HEK293T (cell line): ENCODE results near the gene RGS10.

Experiments
- CTCF ChIA-PET: fragments of 350-600 bp; formaldehyde crosslinking; extraction: SDS; loops from one replicate; lab custom pipeline; 2021; ENCODE audit warnings: antibody characterized with exemption, inconsistent platforms; lab: Yijun Ruan, JAX
- POLR2A ChIA-PET: fragments of 350-600 bp; formaldehyde crosslinking; extraction: SDS; loops from one replicate; lab custom pipeline; 2020; ENCODE audit warnings: antibody characterized with exemption, inconsistent platforms; lab: Yijun Ruan, JAX
- DNase-seq: peaks from one replicate; pipeline ENCODE4 v3.0.0; 2012; ENCODE audit warnings: mixed read lengths; ENCODE audit errors: extremely low spot score
- ARNT ChIP-seq: fragments of 450-650 bp; IDR thresholded peaks from 2 replicates; pipeline ENCODE4 v1.6.1; 2017; ENCODE audit warnings: mild to moderate bottlenecking
- BHLHE40 ChIP-seq: fragments of 450-650 bp; IDR thresholded peaks from 2 replicates; pipeline ENCODE4 v1.6.1; 2016; ENCODE audit warnings: mild to moderate bottlenecking, moderate library complexity, borderline replicate concordance
- CTBP1 ChIP-seq: fragments of 450-650 bp; IDR thresholded peaks from 2 replicates; pipeline ENCODE4 v1.6.1; 2016; ENCODE audit warnings: borderline replicate concordance
- ELF4 ChIP-seq: fragments of 450-650 bp; IDR thresholded peaks from 2 replicates; pipeline ENCODE4 v1.6.1; 2017; ENCODE audit warnings: antibody characterized with exemption
- FOXA1 ChIP-seq: fragments of 450-650 bp; IDR thresholded peaks from 2 replicates; pipeline ENCODE4 v1.6.1; 2016; ENCODE audit warnings: mild to moderate bottlenecking
- FOXK2 ChIP-seq: fragments of 450-650 bp; IDR thresholded peaks from 2 replicates; pipeline ENCODE4 v1.6.1; 2016; ENCODE audit warnings: mild to moderate bottlenecking
- FOXM1 ChIP-seq: fragments of 450-650 bp; IDR thresholded peaks from 2 replicates; pipeline ENCODE4 v1.6.1; 2017; ENCODE audit warnings: mild to moderate bottlenecking, borderline replicate concordance
- HDGF ChIP-seq: fragments of 450-650 bp; IDR thresholded peaks from 2 replicates; pipeline ENCODE4 v1.6.1; 2017; ENCODE audit warnings: antibody characterized with exemption, borderline replicate concordance
- L3MBTL2 ChIP-seq: fragments of 450-650 bp; conservative IDR thresholded peaks from 2 replicates; pipeline ENCODE4 v1.6.1; 2016; ENCODE audit warnings: mild to moderate bottlenecking
- LEF1 ChIP-seq: fragments of 450-650 bp; IDR thresholded peaks from 2 replicates; pipeline ENCODE4 v1.6.1; 2017; ENCODE audit warnings: mild to moderate bottlenecking, borderline replicate concordance
- NFRKB ChIP-seq: fragments of 450-650 bp; IDR thresholded peaks from 2 replicates; pipeline ENCODE4 v1.6.1; 2016; ENCODE audit warnings: mild to moderate bottlenecking, moderate library complexity
- SP1 ChIP-seq: fragments of 450-650 bp; IDR thresholded peaks from 2 replicates; pipeline ENCODE4 v1.6.1; 2017
- SUZ12 ChIP-seq: fragments of 450-650 bp; IDR thresholded peaks from 2 replicates; pipeline ENCODE4 v1.6.1; 2016; ENCODE audit warnings: mild to moderate bottlenecking
- TARDBP ChIP-seq: fragments of 450-650 bp; IDR thresholded peaks from 2 replicates; pipeline ENCODE4 v1.6.1; 2016
- ZNF384 ChIP-seq: fragments of 450-650 bp; IDR thresholded peaks from 2 replicates; pipeline ENCODE4 v1.6.1; 2016
- TF ChIP-seq, protein P1 (sequence below): fragments of 450-650 bp; IDR thresholded peaks from 2 replicates; pipeline ENCODE4 v1.6.1; 2016

RGS10 gene

DNA sequence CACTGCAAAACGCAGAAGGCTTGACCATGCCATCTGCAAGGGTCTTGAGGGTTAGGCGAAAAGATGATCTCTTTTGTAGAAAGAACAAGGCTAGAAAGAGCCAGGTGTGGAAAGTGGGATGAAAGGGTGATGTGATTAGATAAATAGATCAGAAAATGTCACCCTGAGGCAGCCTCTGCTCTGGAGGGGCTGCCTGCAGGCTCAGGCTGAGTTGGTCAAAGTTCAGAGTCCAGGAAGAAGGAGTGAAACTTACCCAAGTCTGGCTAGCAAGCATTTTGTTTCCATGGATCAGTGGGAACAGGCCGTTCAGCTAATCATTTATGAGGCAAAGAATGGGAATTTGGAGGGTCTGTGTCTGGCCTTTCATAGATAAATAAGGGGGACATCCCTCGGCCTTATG is 79.7 kb downstream of the RGS10 start:
- CTCF ChIA-PET, result no interaction called here
- TF ChIP-seq BHLHE40, result no peak
- no peak for TF ChIP-seq ZNF384
- TF ChIP-seq ARNT, result no peak
- TF ChIP-seq L3MBTL2, result no peak
- no peak for TF ChIP-seq CTBP1
- TF ChIP-seq, protein P1, sequence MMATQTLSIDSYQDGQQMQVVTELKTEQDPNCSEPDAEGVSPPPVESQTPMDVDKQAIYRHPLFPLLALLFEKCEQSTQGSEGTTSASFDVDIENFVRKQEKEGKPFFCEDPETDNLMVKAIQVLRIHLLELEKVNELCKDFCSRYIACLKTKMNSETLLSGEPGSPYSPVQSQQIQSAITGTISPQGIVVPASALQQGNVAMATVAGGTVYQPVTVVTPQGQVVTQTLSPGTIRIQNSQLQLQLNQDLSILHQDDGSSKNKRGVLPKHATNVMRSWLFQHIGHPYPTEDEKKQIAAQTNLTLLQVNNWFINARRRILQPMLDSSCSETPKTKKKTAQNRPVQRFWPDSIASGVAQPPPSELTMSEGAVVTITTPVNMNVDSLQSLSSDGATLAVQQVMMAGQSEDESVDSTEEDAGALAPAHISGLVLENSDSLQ, result no peak
- TF ChIP-seq TARDBP, result no peak
- no peak for TF ChIP-seq FOXM1
- TF ChIP-seq SP1, result no peak
- TF ChIP-seq ELF4, result no peak
- TF ChIP-seq NFRKB, result no peak

GRCh38 chr10:119461923-119462322 is 80.6 kb downstream of the RGS10 start:
- CTCF ChIA-PET, result interaction anchor here (0.7 kb wide), 1 partner anchor 262 kb away, joined by 3 read pairs; no protein-coding TSS in a partner anchor
- DNase-seq, result no peak
- POLR2A ChIA-PET, result no interaction called here
- no peak for TF ChIP-seq SP1
- no peak for TF ChIP-seq CTBP1
- no peak for TF ChIP-seq FOXK2
- no peak for TF ChIP-seq FOXA1
- no peak for TF ChIP-seq ARNT
- no peak for TF ChIP-seq ZNF384
- TF ChIP-seq BHLHE40, result no peak

More for the DNA sequence above, 79.7 kb downstream of the RGS10 start:
- no peak for DNase-seq
- POLR2A ChIA-PET, result no interaction called here

DNA sequence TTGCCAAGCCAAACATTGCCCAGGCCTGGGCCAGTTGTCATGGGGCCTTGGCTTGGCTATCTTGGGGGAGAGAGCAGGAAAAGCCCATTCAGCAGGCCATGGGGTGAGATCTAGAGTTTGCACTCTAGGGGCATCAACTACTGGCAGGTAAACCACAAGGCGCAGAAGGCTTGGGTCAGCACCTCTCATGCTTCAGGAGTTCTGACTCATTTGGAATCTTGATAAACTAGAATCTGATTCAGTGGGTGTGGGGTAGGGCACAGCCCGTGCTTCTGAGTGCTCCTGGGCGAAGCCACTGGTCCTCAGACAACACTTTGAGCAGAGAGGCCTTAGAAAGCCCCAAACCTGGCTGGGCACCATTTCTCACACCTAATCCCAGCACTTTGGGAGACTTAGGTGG is 81.1 kb downstream of the RGS10 start:
- ChIA-PET CTCF (interaction anchor here (0.7 kb wide), 1 partner anchor 261 kb away, joined by 3 read pairs; no protein-coding TSS in a partner anchor), POLR2A (no interaction called here)
- DNase-seq, result no peak
- no peak for TF ChIP-seq NFRKB
- TF ChIP-seq L3MBTL2, result no peak

DNA sequence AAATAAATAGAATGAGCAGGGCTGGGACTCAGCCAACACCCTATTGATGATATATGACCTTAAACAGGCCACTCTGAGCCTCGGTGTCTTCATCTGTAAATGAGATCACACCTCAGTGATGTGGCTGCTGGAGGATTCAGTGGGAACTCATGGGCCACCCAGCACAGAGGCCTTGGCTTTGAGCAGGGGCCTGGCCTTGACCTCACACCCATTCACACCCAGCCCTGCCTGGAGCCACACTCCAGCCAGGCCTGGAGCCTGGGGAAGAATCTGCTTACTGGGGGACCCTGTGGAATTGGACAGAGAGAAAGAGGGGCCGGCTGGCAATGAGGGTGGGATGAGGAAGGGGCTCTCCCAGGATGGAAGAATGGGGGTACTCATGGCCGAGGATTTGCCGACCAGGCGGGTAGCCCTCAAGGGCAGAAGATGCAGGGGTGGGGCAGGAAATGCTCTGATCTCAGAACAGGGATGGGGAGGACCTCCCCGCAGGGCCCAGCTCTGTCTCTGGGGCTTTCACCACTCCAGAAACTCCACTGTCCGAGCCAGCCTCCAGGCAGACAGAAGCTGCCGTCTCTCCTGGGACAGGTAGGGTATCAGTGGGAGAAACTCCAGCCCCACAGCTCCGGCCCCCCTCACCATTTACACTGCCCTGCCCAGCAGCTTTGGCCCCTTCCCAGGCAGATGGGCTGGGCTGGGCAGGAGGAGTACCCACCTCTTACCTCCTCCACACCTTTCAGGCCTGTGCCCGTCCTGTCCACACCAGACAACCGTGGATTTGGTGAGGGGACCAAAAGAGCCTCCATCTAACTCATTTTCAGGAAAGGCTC is 81.9 kb downstream of the RGS10 start:
- POLR2A ChIA-PET, result no interaction called here
- no peak for DNase-seq
- CTCF ChIA-PET, result no interaction called here
- TF ChIP-seq ELF4 (no peak), FOXK2 (no peak), NFRKB (no peak), FOXA1 (no peak), ARNT (no peak), TARDBP (no peak), HDGF (no peak), FOXM1 (no peak), BHLHE40 (no peak), SP1 (no peak), CTBP1 (no peak), L3MBTL2 (no peak), LEF1 (no peak), SUZ12 (no peak), ZNF384 (no peak)
- TF ChIP-seq, protein P1, result no peak

GRCh38 chr10:119459681-119460340 is 82.7 kb downstream of the RGS10 start:
- no peak for TF ChIP-seq SP1
- TF ChIP-seq NFRKB, result no peak
- TF ChIP-seq, protein P1, result no peak
- TF ChIP-seq ELF4, result no peak
- TF ChIP-seq BHLHE40, result no peak
- no peak for TF ChIP-seq FOXM1
- no peak for TF ChIP-seq CTBP1
- TF ChIP-seq TARDBP, result no peak
- no peak for TF ChIP-seq HDGF
- no peak for TF ChIP-seq ZNF384
- TF ChIP-seq SUZ12, result no peak
- TF ChIP-seq ARNT, result no peak
- no peak for TF ChIP-seq L3MBTL2
- TF ChIP-seq FOXK2, result no peak
- TF ChIP-seq LEF1, result no peak
- TF ChIP-seq FOXA1, result no peak
- ChIA-PET CTCF (interaction anchor here (1.4 kb wide), 1 partner anchor 15 kb away, joined by 5 read pairs; no protein-coding TSS in a partner anchor), POLR2A (interaction anchor here (1.2 kb wide), 1 partner anchor 30 kb away, joined by 3 read pairs; no protein-coding TSS in a partner anchor)
- no peak for DNase-seq
